GM23338 (cell line): ENCODE results near the gene ZNRF1. TPM values are rescaled to one million over a fixed set of nuclear protein-coding genes. Genes with fewer than 3 reads are reported as not detected.
A peak's percentile ranks its signal among the peaks of the same experiment; 100 is the strongest.
"Not testable (repeated sequence)": the region's sequence is repeated elsewhere in the genome, so short reads cannot be mapped to it uniquely, and the experiment has no call there.

Experiments used
- ATAC-seq: fragments of 200-7000 bp; cut with Tn5 transposase; 3 replicates; pipeline ENCODE4 v1.9.1; 2020
- DNase-seq: peaks from one replicate; pipeline ENCODE4 v3.0.0-alpha.2; 2015; ENCODE audit warnings: low spot score
- H2AFZ ChIP-seq: fragments of 200-600 bp; sonication (generic); 2 replicates; pipeline ENCODE4 v1.8.0; 2016; ENCODE audit warnings: antibody characterized with exemption, mild to moderate bottlenecking, moderate library complexity
- H3F3A ChIP-seq: fragments of 200-600 bp; sonication (generic); replicated peaks from 2 replicates; pipeline ENCODE4 v1.8.0; 2017; ENCODE audit warnings: antibody characterized with exemption, mixed run types, low read depth
- H3K27ac ChIP-seq: fragments of 200-600 bp; sonication (generic); 2 replicates; pipeline ENCODE4 v1.6.1; 2016; ENCODE audit warnings: low read depth
- H3K27me3 ChIP-seq: fragments of 200-600 bp; sonication (generic); 2 replicates; pipeline ENCODE4 v1.8.0; 2016; ENCODE audit warnings: mild to moderate bottlenecking, mixed run types, moderate library complexity; ENCODE audit not compliant: insufficient read depth
- H3K36me3 ChIP-seq: fragments of 200-600 bp; sonication (generic); 2 replicates; pipeline ENCODE4 v1.8.0; 2016; ENCODE audit warnings: mild to moderate bottlenecking; ENCODE audit not compliant: insufficient read depth
- H3K4me1 ChIP-seq: fragments of 200-600 bp; sonication (generic); 2 replicates; pipeline ENCODE4 v1.8.0; 2016; ENCODE audit warnings: mild to moderate bottlenecking, moderate library complexity; ENCODE audit not compliant: insufficient read depth
- H3K4me2 ChIP-seq: fragments of 200-600 bp; sonication (generic); 2 replicates; pipeline ENCODE4 v1.7.1; 2017; ENCODE audit warnings: mixed run types
- H3K4me3 ChIP-seq: fragments of 200-600 bp; sonication (generic); 2 replicates; pipeline ENCODE4 v1.6.1; 2016; ENCODE audit warnings: mixed run types
- H3K79me2 ChIP-seq: fragments of 200-600 bp; sonication (generic); replicated peaks from 2 replicates; pipeline ENCODE4 v1.8.0; 2017; ENCODE audit warnings: mild to moderate bottlenecking; ENCODE audit not compliant: insufficient read depth
- H3K9me2 ChIP-seq: fragments of 200-600 bp; sonication (generic); 2 replicates; pipeline ENCODE4 v1.8.0; 2017; ENCODE audit not compliant: insufficient read depth
- H4K20me1 ChIP-seq: fragments of 200-600 bp; sonication (generic); replicated peaks from 2 replicates; pipeline ENCODE4 v1.8.0; 2017; ENCODE audit warnings: mild to moderate bottlenecking; ENCODE audit not compliant: insufficient read depth
- H3K27ac Mint-ChIP-seq: 2 replicates; pipeline ENCODE4 v1.8.0; 2020; ENCODE audit warnings: inconsistent platforms, mild to moderate bottlenecking, moderate library complexity, mixed read lengths
- H3K27me3 Mint-ChIP-seq: 3 replicates; pipeline ENCODE4 v1.8.0; 2022; ENCODE audit warnings: low read depth, mild to moderate bottlenecking, moderate library complexity, mixed read lengths, inconsistent platforms; ENCODE audit not compliant: insufficient read depth, poor library complexity
- H3K36me3 Mint-ChIP-seq: 3 replicates; pipeline ENCODE4 v1.8.0; 2021; ENCODE audit warnings: low read depth, mild to moderate bottlenecking, inconsistent platforms, moderate library complexity, mixed read lengths
- H3K4me1 Mint-ChIP-seq: 3 replicates; pipeline ENCODE4 v1.8.0; 2020; ENCODE audit warnings: mild to moderate bottlenecking, inconsistent platforms, mixed read lengths
- H3K4me3 Mint-ChIP-seq: 3 replicates; pipeline ENCODE4 v1.8.0; 2021; ENCODE audit warnings: moderate library complexity, mild to moderate bottlenecking, inconsistent platforms, mixed read lengths
- H3K9me3 Mint-ChIP-seq: 3 replicates; pipeline ENCODE4 v1.8.0; 2020; ENCODE audit warnings: moderate library complexity, mild to moderate bottlenecking, inconsistent platforms, mixed read lengths
- ZNF331 ChIP-seq: fragments of 250-450 bp; sonication (Bioruptor Pico); IDR thresholded peaks from 2 replicates; pipeline ENCODE4 v1.5.0; 2020; ENCODE audit warnings: low read depth, mild to moderate bottlenecking, moderate library complexity
- polyA plus RNA-seq: library from polyadenylated mRNA; unstranded; fragments of >200 nt; fragmentation: Nextera tagmentation; extraction: Ambion mirVana; gene quantifications from 2 replicates; pipeline ENCODE4 v1.2.1, GENCODE V29; 2016
- total RNA-seq: library from RNA; depleted of rRNA; stranded (reverse); fragments of >200 nt; shearing (Covaris generic); gene quantifications from 2 replicates; pipeline ENCODE4 v1.2.3, GENCODE V29; 2014
- TF ChIP-seq, protein P1 (sequence below): fragments of 250-450 bp; sonication (Bioruptor Pico); IDR thresholded peaks from 2 replicates; pipeline ENCODE4 v1.5.0; 2020; ENCODE audit warnings: mild to moderate bottlenecking, moderate library complexity

The ZNRF1 gene
- total and polyA plus RNA-seq, 2 experiments from 2014 or later: 22.4 to 42.1 TPM

DNA sequence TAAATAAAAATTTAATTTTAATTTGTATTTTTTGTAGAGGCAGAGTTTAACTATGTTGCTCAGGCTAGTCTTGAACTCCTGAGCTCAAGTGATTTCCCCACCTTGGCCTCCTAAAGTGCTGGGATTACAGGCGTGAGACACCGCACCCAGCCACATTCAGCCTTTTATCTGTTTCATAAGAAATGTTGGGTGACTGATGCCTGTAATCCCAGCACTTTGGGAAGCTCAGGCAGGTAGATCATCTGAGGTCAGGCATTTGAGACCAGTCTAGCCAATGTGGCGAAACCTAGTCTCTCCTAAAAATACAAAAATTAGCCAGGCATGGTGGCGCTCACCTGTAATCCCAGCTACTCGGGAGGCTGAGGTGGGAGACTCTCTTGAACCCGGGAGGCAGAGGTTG, 92.1 kb downstream of the ZNRF1 start:
- not testable (repeated sequence) for H3K4me3 ChIP-seq, ATAC-seq, H3K4me3 Mint-ChIP-seq, H2AFZ ChIP-seq, H3K9me2 ChIP-seq, H3K4me2 ChIP-seq, H4K20me1 ChIP-seq, H3K27me3 ChIP-seq, H3K36me3 Mint-ChIP-seq, H3K27ac Mint-ChIP-seq, H3K36me3 ChIP-seq, H3K9me3 Mint-ChIP-seq, DNase-seq, H3F3A ChIP-seq
- Histone ChIP-seq H3K79me2 (peaks cover 65% of the 10 kb centered on the region), H3K4me1 (peaks cover 18% of the 10 kb centered on the region), H3K27ac (0 out of 2 replicates have a peak overlapping the region, but pooled peaks have one; percentile 63)
- peaks cover 39% of the 10 kb centered on the region for H3K4me1 Mint-ChIP-seq
- peaks cover 13% of the 10 kb centered on the region for H3K27me3 Mint-ChIP-seq

DNA sequence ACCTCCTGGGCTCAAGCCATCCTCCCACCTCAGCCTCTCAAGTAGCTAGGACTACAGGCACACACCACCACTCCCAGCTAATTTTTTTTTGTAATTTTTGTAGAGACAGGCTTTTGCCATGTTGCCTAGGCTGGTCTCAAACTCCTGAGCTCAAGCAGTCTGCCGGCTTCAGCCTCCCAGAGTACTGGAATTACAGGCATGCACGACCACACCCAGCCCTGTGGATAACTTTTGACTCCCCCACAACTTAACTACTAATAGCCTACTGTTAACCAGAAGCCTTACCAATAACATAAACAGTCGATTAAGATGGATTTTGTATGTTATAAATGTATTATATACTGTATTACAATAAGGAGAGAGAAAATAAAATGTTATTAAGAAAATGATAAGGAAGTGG, 92.8 kb downstream of the ZNRF1 start:
- Mint-ChIP-seq H3K27me3 (peaks cover 14% of the 10 kb centered on the region), H3K4me1 (peaks cover 42% of the 10 kb centered on the region)
- H3K27ac ChIP-seq, H2AFZ ChIP-seq, H3K4me3 Mint-ChIP-seq, DNase-seq, H4K20me1 ChIP-seq, H3K27ac Mint-ChIP-seq, H3K9me3 Mint-ChIP-seq, H3K4me2 ChIP-seq, H3K27me3 ChIP-seq, ATAC-seq, H3K4me3 ChIP-seq, H3K36me3 Mint-ChIP-seq, H3K9me2 ChIP-seq, H3K36me3 ChIP-seq, H3F3A ChIP-seq: not testable (repeated sequence)
- Histone ChIP-seq H3K79me2 (peaks cover 58% of the 10 kb centered on the region), H3K4me1 (peaks cover 25% of the 10 kb centered on the region)

DNA sequence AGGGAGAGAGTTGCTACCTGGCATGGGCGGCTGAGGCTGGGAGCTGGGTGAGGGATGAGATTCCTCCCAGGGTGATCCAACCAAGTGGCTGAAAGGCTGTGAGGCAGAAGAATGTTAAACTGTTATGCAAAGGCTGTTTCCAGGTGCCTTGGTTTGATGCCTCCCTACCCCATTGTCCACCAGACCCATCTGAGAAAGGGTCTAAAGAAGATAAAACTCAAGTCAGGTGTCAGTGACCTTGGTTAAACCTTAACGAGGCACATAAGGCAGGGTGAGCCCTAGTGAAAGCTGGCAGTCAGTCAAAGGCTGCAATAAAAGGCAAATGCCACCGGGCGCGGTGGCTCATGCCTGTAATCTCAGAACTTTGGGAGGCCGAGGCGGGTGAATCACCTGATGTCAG, 94.0 kb downstream of the ZNRF1 start:
- H3K27me3 ChIP-seq: no peaks in the 10 kb centered on the region
- H3K4me1 ChIP-seq: peaks cover 27% of the 10 kb centered on the region
- peak; percentile 45 for ATAC-seq
- peaks cover 15% of the 10 kb centered on the region for H3K27me3 Mint-ChIP-seq
- H4K20me1 ChIP-seq: peaks cover 5% of the 10 kb centered on the region
- 0 out of 2 replicates have a peak overlapping the region, but pooled peaks have one; percentile 19 for H3K4me2 ChIP-seq
- no peaks in the 10 kb centered on the region for H3K9me2 ChIP-seq
- H3K79me2 ChIP-seq: peaks cover 51% of the 10 kb centered on the region
- no peak overlapping the region for H3K27ac Mint-ChIP-seq
- H3K36me3 ChIP-seq: no peaks in the 10 kb centered on the region
- no peak overlapping the region for H3K4me3 ChIP-seq
- H3K4me3 Mint-ChIP-seq: no peak overlapping the region
- TF ChIP-seq, protein P1, sequence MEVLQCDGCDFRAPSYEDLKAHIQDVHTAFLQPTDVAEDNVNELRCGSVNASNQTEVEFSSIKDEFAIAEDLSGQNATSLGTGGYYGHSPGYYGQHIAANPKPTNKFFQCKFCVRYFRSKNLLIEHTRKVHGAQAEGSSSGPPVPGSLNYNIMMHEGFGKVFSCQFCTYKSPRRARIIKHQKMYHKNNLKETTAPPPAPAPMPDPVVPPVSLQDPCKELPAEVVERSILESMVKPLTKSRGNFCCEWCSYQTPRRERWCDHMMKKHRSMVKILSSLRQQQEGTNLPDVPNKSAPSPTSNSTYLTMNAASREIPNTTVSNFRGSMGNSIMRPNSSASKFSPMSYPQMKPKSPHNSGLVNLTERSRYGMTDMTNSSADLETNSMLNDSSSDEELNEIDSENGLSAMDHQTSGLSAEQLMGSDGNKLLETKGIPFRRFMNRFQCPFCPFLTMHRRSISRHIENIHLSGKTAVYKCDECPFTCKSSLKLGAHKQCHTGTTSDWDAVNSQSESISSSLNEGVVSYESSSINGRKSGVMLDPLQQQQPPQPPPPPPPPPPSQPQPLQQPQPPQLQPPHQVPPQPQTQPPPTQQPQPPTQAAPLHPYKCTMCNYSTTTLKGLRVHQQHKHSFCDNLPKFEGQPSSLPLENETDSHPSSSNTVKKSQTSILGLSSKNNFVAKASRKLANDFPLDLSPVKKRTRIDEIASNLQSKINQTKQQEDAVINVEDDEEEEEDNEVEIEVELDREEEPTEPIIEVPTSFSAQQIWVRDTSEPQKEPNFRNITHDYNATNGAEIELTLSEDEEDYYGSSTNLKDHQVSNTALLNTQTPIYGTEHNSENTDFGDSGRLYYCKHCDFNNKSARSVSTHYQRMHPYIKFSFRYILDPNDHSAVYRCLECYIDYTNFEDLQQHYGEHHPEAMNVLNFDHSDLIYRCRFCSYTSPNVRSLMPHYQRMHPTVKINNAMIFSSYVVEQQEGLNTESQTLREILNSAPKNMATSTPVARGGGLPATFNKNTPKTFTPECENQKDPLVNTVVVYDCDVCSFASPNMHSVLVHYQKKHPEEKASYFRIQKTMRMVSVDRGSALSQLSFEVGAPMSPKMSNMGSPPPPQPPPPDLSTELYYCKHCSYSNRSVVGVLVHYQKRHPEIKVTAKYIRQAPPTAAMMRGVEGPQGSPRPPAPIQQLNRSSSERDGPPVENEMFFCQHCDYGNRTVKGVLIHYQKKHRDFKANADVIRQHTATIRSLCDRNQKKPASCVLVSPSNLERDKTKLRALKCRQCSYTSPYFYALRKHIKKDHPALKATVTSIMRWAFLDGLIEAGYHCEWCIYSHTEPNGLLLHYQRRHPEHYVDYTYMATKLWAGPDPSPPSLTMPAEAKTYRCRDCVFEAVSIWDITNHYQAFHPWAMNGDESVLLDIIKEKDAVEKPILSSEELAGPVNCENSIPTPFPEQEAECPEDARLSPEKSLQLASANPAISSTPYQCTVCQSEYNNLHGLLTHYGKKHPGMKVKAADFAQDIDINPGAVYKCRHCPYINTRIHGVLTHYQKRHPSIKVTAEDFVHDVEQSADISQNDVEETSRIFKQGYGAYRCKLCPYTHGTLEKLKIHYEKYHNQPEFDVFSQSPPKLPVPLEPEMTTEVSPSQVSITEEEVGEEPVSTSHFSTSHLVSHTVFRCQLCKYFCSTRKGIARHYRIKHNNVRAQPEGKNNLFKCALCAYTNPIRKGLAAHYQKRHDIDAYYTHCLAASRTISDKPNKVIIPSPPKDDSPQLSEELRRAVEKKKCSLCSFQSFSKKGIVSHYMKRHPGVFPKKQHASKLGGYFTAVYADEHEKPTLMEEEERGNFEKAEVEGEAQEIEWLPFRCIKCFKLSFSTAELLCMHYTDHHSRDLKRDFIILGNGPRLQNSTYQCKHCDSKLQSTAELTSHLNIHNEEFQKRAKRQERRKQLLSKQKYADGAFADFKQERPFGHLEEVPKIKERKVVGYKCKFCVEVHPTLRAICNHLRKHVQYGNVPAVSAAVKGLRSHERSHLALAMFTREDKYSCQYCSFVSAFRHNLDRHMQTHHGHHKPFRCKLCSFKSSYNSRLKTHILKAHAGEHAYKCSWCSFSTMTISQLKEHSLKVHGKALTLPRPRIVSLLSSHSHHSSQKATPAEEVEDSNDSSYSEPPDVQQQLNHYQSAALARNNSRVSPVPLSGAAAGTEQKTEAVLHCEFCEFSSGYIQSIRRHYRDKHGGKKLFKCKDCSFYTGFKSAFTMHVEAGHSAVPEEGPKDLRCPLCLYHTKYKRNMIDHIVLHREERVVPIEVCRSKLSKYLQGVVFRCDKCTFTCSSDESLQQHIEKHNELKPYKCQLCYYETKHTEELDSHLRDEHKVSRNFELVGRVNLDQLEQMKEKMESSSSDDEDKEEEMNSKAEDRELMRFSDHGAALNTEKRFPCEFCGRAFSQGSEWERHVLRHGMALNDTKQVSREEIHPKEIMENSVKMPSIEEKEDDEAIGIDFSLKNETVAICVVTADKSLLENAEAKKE (CRISPR knock-in tag): 0 out of 2 replicates have a peak, but pooled peaks have one; percentile 35
- no peak for TF ChIP-seq ZNF331 (CRISPR knock-in tag)
- H3K9me3 Mint-ChIP-seq: no peaks in the 10 kb centered on the region
- no peaks in the 10 kb centered on the region; the same call in 1 of the 2 replicates for H3F3A ChIP-seq
- H3K36me3 Mint-ChIP-seq: peaks cover 2% of the 10 kb centered on the region; the same call in 1 of the 3 replicates
- H2AFZ ChIP-seq: no peak overlapping the region
- DNase-seq: peak; percentile 63
- H3K4me1 Mint-ChIP-seq: peaks cover 45% of the 10 kb centered on the region
- no peak overlapping the region for H3K27ac ChIP-seq
